GM19372 (cell line): ENCODE measurements around the gene ADGRL3.

ENCODE experiments used
- ATAC-seq: cut with Tn5 transposase; IDR thresholded peaks from one replicate; pipeline ENCODE4 v1.9.1; 2021; ENCODE audit warnings: mild to moderate bottlenecking, low read depth, moderate library complexity; ENCODE audit not compliant: unreplicated experiment

Gene ADGRL3

GRCh38 chr4:61275241-61275640, 75.1 kb downstream of the ADGRL3 start:
- no peak for ATAC-seq

DNA sequence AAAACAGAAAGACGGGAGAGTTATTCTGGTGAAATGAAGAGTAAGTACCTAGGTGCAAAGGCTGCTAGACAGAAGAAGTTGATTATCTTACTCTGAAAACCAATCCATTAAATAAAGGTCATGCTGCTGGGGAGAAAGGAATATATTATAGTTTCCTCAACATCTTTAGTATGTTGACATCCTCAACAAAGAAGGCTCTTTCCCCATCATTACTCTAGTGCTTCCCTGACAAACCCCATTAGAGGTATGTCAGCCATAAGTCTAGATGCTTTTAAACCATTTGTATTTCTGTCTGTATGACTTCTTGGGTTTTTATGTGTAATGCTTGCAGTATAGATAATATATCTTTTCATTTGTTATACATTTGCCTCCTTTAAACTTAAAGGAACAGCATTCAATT, 75.9 kb downstream of the ADGRL3 start:
- no peak for ATAC-seq

DNA sequence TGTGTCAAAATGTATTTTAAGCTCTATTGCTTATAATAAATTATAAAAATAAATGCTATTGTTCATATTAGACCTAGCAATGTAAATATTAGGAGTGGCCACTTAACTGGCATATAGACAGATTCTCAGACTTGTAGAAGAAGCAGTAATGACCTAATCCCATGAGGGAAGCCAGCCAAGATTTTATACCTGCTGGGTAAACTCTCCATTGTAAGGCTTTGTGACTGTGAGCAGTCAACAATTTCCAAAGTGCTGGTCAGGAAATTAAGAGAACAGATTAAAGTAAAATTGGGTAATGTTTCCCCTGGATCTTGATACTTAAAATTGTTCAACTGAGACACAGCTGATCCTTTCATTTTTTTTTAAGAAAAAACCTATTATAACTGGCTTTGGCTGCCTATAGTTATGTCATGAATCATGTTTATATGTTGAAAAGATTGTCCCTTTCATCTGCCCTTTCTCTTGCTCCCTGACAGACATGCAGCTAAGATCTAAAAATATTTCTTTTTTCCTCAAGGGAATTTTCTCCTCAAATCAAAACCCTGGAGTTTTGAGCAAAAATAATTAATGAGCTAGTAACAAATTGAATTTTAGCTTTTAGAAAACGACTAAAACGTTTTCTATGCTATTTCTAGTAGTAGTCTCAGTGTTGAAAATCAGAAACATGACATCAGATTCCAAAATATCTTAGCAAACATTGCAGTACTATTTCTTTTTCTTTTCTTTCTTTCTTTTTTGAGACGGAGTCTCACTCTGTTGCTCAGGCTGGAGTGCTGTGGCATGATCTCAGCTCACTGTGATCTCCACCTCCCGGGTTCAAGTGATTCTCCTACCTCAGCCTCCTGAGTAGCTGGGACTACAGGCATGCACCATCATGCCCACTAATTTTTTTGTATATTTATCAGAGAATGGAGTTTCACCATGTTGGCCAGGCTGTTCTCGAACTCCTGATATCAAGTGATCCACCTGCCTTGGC, 77.9 kb downstream of the ADGRL3 start:
- no peak for ATAC-seq

- ATAC-seq = no peak
These were observed 92.2 kb downstream of the ADGRL3 start for GRCh38 chr4:61292322-61292721.

- ATAC-seq = no peak
These were observed 93.7 kb downstream of the ADGRL3 start for GRCh38 chr4:61293707-61294400.

DNA sequence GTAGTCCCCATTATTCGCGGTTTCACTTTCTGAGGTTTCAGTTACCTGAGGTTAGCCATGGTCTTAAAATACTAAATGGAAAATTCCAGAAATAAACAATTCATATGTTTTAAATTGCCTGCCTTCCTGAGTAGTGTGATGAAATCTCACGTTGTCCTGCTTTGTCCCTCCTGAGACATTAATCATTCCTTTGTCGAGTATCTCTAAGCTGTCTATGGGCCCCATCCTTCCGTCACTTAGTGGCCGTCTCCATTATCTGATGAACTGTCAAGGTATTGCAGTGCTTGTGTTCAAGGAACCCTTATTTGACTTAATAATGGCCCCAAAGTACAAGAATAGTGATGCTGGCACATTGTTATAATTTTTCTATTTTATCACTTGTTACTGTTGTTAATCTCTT, 94.8 kb downstream of the ADGRL3 start:
- no peak for ATAC-seq

- no peak for ATAC-seq
These were observed 96.0 kb downstream of the ADGRL3 start for GRCh38 chr4:61296144-61296543.

- ATAC-seq = no peak
These were observed 98.1 kb downstream of the ADGRL3 start for GRCh38 chr4:61298178-61298740.

DNA sequence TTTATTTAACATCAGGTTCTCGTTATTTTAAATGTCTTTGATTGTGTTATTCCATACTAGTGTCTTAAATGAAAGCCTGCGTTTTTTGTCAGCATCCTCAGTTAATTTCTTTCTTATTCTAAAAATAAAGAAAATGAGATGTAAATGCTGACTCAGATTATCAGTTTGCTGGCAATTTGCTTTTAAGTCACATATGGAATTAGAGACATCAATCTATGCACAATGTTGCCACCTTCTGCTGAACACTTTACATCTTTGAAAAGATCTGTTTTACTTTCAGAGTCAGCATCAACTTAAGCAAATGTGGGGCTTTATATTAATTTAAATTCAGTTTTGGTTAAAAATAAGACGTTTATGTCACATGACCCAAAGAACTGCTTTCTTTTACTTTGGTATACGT, 99.2 kb downstream of the ADGRL3 start:
- no peak for ATAC-seq

GRCh38 chr4:61300266-61300844, 100.2 kb downstream of the ADGRL3 start:
- no peak for ATAC-seq

GRCh38 chr4:61301271-61301670, 101.1 kb downstream of the ADGRL3 start:
- no peak for ATAC-seq

DNA sequence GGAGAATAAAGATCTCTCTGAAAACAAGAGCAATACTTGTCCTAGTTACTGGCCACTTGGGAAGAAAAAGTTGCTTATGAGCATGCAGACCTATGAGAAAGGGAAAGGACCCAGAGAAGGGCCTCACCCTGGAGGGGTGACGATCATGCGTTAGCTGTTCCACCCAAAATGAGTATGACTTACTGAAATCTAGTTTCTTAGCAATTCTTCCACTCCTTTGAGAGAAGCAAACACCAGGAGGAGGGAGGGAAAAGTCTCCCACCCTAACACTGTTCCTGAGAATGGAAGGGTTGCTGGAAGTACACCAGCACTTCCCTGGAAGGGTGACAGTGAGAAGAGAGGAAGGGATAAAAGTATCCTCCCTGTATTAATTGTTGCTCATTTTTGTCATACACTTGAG, 107.9 kb downstream of the ADGRL3 start:
- ATAC-seq = no peak

- no peak for ATAC-seq
These were observed 109.5 kb downstream of the ADGRL3 start for GRCh38 chr4:61309616-61310015.

DNA sequence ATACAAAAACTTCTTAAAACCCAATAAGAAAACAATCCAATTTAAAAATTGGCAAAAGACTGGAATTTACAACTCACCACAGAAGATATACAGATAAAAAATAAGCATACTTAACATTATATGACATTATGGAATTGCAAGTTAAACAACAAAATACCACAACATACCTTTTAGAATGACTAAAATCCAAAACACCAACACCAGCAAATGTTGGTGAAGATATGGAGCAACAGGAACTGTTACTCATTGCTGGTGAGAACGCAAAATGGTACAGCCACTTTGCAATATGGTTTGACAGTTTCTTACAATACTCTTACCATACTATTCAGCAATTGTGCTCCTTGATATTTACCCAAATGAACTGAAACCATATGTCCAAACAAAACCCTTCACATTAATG, 112.4 kb downstream of the ADGRL3 start:
- ATAC-seq = no peak

DNA sequence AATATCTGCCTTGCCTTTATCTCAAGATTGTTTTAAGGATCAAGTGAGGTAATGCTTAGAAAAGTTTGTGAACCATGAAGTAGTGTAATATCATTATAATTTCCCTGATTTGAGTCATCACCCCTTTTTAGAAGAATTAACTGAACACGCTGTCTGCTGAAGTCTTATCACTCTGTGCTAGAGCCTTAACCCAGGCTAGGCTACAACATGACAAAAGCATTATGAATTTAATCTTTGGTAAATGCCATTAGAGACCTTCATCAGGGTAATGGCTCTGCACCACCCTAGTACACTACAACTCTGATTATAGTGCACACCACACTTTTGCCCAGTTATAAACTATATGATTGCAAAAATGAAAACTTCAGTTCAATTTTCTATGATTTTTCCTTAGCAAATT, 118.3 kb downstream of the ADGRL3 start:
- ATAC-seq = no peak

GRCh38 chr4:61319156-61319555, 119.0 kb downstream of the ADGRL3 start:
- no peak for ATAC-seq

DNA sequence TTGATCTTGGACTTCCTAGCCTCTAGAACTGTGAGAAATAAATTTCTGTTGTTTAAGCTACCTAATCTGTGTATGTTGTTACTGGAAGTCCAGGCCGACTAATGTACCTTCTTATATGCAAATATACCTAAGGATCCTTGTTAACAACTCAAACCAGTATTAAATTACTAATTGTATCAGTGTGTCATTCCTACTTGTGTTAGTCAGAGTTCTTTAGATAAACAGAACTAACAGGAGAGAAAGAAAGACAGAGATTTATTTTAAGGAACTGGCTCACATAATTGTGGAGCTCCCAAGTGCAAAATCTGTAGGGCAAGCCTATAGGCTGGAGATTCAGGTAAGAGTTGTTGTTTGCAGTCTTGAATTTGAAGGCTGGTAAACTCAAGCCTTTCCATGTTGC, 120.0 kb downstream of the ADGRL3 start:
- no peak for ATAC-seq

- ATAC-seq = no peak
These were observed 120.5 kb downstream of the ADGRL3 start for GRCh38 chr4:61320631-61321030.

DNA sequence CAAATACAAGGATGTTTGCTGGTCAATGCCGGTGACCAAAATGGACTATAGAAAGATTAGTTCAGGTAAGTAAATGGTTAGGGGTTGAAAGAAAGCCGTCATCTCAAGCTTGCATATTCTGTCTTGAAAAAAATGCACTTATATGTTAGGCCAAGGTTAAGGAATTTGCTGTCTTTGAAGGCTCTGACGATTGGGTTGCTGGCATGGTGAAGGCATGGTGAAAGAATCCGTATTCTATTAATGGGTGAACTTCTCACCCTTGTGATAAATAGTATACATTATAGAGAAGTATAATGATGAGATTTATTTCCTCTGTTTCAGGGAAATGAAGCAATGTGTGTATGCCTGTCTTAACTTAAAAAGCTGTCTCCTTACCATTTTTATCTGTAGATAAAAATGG, 132.6 kb downstream of the ADGRL3 start:
- no peak for ATAC-seq

DNA sequence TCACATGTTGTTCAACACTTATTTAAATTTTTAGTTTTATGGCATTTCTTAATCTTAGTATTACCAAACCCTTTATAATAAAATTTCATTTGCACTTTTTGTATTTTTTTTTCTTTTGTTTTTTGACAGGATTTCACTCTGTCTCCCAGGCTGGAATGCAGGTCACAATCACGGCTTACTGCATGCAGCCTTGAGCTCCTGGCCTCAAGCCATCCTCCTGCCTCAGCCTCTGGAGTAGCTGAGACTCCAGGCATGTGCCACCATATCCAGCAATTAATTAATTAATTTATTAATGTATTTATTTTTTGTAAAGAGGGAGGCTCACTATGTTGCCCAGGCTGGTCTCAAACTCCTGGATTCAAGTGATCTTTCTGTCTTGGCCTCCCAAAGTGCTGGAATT, 133.4 kb downstream of the ADGRL3 start:
- no peak for ATAC-seq

- no peak for ATAC-seq
These were observed 135.2 kb downstream of the ADGRL3 start for GRCh38 chr4:61335241-61335763.
